ENCODE measurements around the gene DHX35.
"Not testable (repeated sequence)": the region's sequence is repeated elsewhere in the genome, so short reads cannot be mapped to it uniquely, and the experiment has no call there.

The DHX35 gene

DNA sequence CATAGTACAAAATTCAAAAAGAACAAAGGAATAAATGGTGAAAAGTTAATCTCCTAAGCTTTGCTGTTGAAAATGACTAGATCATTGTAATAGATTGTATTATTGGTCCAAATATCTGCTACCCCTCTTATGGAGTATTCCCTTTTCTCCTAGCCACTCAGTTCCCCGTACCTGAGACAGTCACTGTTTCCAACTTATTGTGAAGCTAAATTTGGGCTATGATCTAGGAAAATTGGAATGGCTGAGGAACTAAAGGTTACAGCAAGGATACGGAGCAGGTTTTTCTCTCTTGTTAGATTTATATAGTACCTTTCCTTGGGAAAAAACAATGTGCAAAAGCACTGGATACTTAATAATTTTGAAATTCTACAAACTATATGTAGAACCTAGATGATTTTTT, 17.3 kb downstream of the DHX35 start:
- no peak for DNase-seq (ENCODE audit: low spot score)

DNA sequence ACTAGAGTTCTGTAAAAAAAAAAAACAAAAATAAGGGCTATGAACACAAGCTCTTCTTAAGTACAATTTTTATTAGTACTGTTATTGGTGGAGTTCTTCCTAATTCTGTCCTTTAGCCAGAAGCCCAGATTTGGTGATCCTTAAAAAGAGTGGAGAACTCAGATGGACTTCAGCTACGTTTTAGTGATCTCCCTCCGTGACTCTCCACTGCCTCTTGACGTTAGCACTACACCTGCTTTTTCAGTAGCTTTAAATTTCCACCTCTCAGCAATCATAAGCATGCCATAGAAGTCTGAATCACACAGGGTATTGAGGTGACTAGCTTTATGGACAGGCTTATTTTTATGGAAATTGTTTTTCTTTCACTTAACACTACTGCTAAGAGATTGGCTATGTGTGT, 17.7 kb downstream of the DHX35 start:
- DNase-seq (ENCODE audit: low spot score) = no peak

DNA sequence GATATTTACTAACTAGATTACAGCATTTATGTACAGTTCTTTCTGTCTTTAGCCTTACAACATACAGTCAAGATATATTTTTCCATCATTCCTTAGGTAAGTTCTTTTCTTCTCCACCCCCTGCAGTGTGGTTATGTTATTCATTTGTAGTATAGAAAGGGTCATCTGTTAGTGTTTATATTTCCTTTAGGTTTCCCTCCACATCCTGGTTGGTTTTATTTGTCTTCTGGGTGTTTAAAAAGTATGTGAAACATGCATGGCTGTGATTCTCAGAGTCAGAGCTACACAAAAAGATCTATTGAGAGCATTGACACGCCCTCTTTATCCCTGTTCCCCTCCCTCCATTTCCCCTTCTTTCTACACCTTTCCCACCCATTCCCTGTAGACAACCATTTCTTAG, 20.1 kb downstream of the DHX35 start:
- no peak for DNase-seq (ENCODE audit: low spot score)

- no peak for DNase-seq (ENCODE audit: low spot score)
Observed at GRCh38 chr20:38985060-38985459, 22.9 kb downstream of the DHX35 start.

DNA sequence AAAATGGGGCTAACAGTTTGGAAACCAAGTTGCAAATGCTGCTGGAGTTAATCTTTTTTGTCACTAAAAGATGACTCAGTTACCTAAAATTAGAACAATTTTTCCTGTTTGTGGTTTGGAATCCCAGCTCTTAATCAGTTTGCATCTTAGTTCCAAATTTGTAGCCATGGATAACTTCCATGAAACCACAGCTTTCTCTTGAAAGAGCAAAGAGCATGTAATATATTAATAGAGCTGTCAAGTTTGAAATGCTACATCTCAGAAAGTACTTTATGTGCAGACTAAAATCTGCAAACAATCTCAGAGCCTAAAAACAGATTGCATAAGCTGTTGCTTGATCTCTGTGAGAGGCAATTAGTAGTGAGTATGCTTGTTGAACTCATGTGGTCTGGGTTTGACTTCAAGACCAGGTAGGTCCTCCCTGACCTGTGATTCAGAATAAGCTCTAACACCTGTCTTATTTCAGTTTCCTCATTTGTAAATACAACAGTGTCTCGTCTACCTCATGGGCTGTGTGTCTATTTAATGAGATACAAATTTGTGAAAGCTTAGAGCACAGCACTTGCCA, 23.5 kb downstream of the DHX35 start:
- no peak for DNase-seq (ENCODE audit: low spot score)

DNA sequence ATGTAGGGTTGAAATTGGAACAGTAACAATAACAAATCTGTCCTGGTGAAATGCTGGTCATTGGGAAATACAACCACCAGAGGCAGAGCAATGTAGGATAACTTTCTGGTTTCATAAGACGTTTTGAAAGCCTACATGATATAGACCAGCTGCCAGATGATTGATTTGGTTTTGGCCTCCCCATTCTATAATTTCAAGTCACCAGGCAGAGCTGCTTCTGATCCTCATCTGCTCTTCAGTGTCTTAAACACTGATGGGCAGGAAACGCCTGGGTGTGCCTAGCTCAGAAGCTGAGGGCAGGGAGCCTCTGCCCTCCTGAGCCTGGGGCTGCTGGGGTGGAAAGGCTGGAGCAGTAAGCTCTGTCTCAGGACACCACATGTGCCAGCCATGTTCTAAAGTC, 24.5 kb downstream of the DHX35 start:
- DNase-seq (ENCODE audit: low spot score) = no peak

- DNase-seq (ENCODE audit: low spot score) = no peak
Observed at GRCh38 chr20:38987777-38988176, 25.6 kb downstream of the DHX35 start.

DNA sequence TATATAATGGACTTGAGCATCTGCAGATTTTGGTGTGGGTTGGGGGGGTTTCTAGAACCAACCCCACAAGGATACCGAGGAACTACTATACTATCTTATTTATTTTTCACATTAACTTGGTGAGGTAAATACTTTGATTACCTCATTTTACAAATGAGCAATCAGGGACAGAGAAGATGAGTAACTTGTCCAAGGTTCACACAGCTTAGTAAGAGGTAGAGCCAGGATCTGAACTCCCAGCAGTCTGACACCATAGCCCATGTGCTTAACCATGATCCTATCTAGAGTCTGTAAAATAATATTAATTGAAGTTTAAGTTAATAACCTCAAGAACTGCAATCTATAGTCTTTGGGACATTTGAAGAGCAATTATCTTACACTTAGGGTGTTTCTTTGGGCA, 28.6 kb downstream of the DHX35 start:
- no peak for DNase-seq (ENCODE audit: low spot score)

GRCh38 chr20:38991814-38992704, 29.9 kb downstream of the DHX35 start:
- no peak for DNase-seq (ENCODE audit: low spot score)

GRCh38 chr20:38995536-38996044, 33.4 kb downstream of the DHX35 start:
- no peak for DNase-seq (ENCODE audit: low spot score)

- not testable (repeated sequence) for DNase-seq (ENCODE audit: low spot score)
Observed at GRCh38 chr20:38996866-38997265, 34.7 kb downstream of the DHX35 start.

DNA sequence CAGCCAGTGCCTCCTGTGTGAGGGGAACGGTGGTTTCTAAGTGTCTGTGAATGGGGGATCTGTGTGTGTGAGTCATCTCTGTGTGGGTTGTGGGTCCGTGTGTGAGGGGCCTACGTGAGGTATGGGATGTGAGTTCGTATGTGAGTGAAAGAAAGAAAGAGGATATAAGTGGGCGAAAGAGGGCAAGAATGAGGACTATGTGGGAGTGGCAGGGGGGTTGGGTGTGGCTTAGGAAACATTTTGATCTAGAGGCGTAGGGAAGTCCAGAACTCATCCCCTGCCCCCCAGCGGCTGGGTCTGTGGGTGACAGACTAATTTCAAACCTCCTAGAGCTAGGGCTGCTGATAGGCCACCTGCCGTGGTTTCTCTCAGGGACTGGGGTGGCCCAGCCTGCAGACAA, 35.5 kb downstream of the DHX35 start:
- DNase-seq (ENCODE audit: low spot score) = no peak

GRCh38 chr20:38999217-38999616, 37.1 kb downstream of the DHX35 start:
- no peak for DNase-seq (ENCODE audit: low spot score)

DNA sequence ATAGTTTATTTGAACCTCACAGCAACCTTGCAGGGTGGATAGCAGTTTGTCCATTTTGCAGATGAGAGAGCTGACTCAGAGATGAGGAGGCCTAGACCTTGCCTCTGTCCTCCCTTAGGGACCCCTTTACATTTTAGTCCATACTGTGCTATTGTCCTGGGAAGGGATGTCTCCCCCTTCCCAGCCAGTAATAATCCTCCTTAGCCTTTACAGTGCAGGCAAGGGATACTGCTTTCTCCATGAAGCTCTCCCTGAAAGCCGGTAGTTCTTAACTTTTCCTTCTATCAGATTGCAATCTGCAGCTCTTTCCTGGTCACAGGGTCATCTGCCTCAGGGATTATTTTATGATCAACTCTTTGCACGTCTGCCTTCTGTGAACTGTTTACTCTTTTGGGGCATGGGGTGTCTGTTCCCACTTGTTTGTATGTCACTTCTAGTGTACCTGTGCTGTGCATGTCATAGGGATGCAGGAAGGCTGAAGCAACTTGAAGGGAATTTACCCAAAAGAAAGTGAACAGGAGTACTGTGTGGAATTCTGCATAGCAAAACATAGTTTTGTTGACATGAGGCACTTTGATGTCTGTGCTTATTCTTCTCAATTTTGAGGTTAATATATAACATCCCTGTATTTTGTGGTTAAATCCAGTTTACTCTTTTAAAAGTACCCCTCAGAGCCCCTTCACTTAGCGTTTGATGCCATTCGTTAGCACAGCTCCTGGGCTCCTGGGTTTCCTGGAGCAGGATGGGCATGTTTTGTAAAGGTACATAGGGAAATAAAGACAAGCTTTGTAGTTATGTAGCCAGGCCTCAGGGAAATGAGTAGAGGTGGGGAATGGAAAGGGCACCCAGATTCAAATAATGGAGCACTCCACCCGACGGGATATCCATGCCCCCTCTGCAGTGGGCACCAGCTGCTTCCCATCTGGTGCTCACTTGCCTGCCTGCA, 38.1 kb downstream of the DHX35 start:
- no peak for DNase-seq (ENCODE audit: low spot score)

GRCh38 chr20:39004508-39004907, 42.4 kb downstream of the DHX35 start:
- peak; percentile 9 for DNase-seq (ENCODE audit: low spot score)

DNA sequence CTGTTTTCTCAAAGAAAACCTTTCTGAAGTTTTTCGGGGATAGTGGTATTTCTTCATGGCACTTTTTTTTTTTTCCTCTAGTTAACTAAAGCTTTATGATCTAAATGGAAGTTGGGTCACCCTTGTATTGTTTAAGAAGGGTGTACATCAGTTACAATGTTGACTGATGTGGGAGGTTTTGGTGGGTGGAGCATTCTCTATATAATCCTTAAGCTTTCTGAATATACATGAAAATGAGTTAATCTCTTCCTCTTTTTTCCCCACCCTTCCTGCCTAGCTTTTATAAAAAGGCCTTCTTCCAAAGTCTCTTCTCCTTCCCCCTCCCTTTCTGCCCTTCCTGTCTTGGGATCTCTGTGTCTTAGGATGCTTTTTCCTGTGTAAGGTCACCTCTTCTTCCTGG, 47.2 kb downstream of the DHX35 start:
- no peak for DNase-seq (ENCODE audit: low spot score)

GRCh38 chr20:39010496-39010895, 48.4 kb downstream of the DHX35 start:
- no peak for DNase-seq (ENCODE audit: low spot score)

- DNase-seq (ENCODE audit: low spot score) = no peak
Observed at GRCh38 chr20:39013662-39014109, 51.5 kb downstream of the DHX35 start.

GRCh38 chr20:39016041-39016440, 53.9 kb downstream of the DHX35 start:
- DNase-seq (ENCODE audit: low spot score) = no peak

DNA sequence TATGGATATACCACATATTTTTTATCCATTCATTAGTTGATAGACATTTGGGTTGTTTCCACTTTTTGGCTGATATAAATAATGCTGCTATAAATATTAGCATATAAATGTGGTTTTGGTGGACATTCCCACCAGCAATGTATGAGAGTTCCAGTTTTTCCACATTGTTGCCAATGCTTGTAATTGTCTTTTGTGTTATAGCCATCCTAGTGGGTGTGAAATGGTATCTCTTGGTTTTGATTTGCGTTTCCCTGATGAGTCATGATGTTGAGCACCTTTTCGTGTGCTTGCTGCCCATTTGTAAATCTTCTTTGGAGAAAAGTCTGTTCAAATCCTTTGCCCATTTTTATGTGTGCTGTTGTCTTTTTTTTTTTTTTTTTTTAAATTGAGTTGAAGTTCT, 54.4 kb downstream of the DHX35 start:
- DNase-seq (ENCODE audit: low spot score) = no peak

GRCh38 chr20:39019027-39019426, 56.9 kb downstream of the DHX35 start:
- no peak for DNase-seq (ENCODE audit: low spot score)

GRCh38 chr20:39019805-39020325, 57.7 kb downstream of the DHX35 start:
- no peak for DNase-seq (ENCODE audit: low spot score)
